Measurements from ENCODE around the gene SENP5. TPM values are rescaled to one million over a fixed set of nuclear protein-coding genes. Genes with fewer than 3 reads are reported as not detected.
A peak's percentile ranks its signal among the peaks of the same experiment; 100 is the strongest.

The SENP5 gene
- total and polyA plus RNA-seq, 4 donors: 3.9 to 26.9 (median 14.3) TPM

- Histone ChIP-seq H3K27ac (ENCODE audit: low read depth in 1 of 2, low read length in 2 of 2) (no peak overlapping the region), H3K9me3 (ENCODE audit: control insufficient read depth in 4 of 4, low read length in 3 of 4) (no peaks in the 10 kb centered on the region), H3K9ac (ENCODE audit: low read depth in 1 of 2, low read length in 2 of 2) (no peak overlapping the region), H3K4me1 (ENCODE audit: control insufficient read depth in 4 of 4, insufficient read depth in 4 of 4, low read length in 3 of 4) (peaks cover 0 to 9% (median 4%) of the 10 kb centered on the region in 4 donors), H3K27me3 (ENCODE audit: control insufficient read depth in 4 of 4, insufficient read depth in 4 of 4, low read length in 3 of 4) (no peaks in the 10 kb centered on the region), H3K36me3 (ENCODE audit: control insufficient read depth in 4 of 4, insufficient read depth in 3 of 4, low read depth in 1 of 4, low read length in 3 of 4) (no peaks in the 10 kb centered on the region), H3K4me3 (ENCODE audit: low read depth in 1 of 3, low read length in 3 of 3) (no peak overlapping the region)
- TF ChIP-seq GABPA (IDR thresholded peaks at IDR 0.05 in 1 of 2, conservative IDR thresholded peaks at IDR 0.05 in 1 of 2) (peak in 1 of 2 donors; percentile 45), RAD21 (IDR thresholded peaks at IDR 0.05) (peak; percentile 87 to 88), EGR1 (IDR thresholded peaks at IDR 0.05; ENCODE audit: low read depth in 2 of 2) (no peak), NR2F2 (IDR thresholded peaks at IDR 0.05) (peak; percentile 60), HNF4G (IDR thresholded peaks at IDR 0.05) (no peak), YY1 (IDR thresholded peaks at IDR 0.05) (peak; percentile 56), ZBTB33 (IDR thresholded peaks at IDR 0.05) (no peak), HNF4A (conservative IDR thresholded peaks at IDR 0.05) (peak; percentile 26 to 63), JUND (IDR thresholded peaks at IDR 0.05) (peak in 1 of 2 donors; percentile 22), SP1 (IDR thresholded peaks at IDR 0.05) (peak; percentile 42), CTCF (IDR thresholded peaks at IDR 0.05; ENCODE audit: low read depth, low read length, missing input control) (peak; percentile 79), FOXA1 (IDR thresholded peaks at IDR 0.05) (no peak), FOXA2 (IDR thresholded peaks at IDR 0.05) (no peak), TAF1 (conservative IDR thresholded peaks at IDR 0.05) (no peak), RXRA (IDR thresholded peaks at IDR 0.05) (peak; percentile 44 to 76)
- TF ChIP-seq, protein P1, sequence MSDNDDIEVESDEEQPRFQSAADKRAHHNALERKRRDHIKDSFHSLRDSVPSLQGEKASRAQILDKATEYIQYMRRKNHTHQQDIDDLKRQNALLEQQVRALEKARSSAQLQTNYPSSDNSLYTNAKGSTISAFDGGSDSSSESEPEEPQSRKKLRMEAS (IDR thresholded peaks at IDR 0.05): no peak
- TF ChIP-seq, protein P2, sequence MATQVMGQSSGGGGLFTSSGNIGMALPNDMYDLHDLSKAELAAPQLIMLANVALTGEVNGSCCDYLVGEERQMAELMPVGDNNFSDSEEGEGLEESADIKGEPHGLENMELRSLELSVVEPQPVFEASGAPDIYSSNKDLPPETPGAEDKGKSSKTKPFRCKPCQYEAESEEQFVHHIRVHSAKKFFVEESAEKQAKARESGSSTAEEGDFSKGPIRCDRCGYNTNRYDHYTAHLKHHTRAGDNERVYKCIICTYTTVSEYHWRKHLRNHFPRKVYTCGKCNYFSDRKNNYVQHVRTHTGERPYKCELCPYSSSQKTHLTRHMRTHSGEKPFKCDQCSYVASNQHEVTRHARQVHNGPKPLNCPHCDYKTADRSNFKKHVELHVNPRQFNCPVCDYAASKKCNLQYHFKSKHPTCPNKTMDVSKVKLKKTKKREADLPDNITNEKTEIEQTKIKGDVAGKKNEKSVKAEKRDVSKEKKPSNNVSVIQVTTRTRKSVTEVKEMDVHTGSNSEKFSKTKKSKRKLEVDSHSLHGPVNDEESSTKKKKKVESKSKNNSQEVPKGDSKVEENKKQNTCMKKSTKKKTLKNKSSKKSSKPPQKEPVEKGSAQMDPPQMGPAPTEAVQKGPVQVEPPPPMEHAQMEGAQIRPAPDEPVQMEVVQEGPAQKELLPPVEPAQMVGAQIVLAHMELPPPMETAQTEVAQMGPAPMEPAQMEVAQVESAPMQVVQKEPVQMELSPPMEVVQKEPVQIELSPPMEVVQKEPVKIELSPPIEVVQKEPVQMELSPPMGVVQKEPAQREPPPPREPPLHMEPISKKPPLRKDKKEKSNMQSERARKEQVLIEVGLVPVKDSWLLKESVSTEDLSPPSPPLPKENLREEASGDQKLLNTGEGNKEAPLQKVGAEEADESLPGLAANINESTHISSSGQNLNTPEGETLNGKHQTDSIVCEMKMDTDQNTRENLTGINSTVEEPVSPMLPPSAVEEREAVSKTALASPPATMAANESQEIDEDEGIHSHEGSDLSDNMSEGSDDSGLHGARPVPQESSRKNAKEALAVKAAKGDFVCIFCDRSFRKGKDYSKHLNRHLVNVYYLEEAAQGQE (IDR thresholded peaks at IDR 0.05): no peak
- TF ChIP-seq, protein P3, sequence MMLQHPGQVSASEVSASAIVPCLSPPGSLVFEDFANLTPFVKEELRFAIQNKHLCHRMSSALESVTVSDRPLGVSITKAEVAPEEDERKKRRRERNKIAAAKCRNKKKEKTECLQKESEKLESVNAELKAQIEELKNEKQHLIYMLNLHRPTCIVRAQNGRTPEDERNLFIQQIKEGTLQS (IDR thresholded peaks at IDR 0.05): no peak
- 25% methylated on average over 3 of the region's 3 CpGs for WGBS
- DNase-seq (ENCODE audit: low spot score): peak; percentile 72
Measured at GRCh38 chr3:196837819-196838420, 29.8 kb upstream of the SENP5 start.
